ENCODE results near the gene LRP2. TPM values are rescaled to one million over a fixed set of nuclear protein-coding genes. Genes with fewer than 3 reads are reported as not detected.
"Not testable (repeated sequence)": the region's sequence is repeated elsewhere in the genome, so short reads cannot be mapped to it uniquely, and the experiment has no call there.

LRP2 gene
- total RNA-seq, 2 experiments from 2014 or later = 1.8 to 2.2 TPM

- intact Hi-C loops (cut with micrococcal nuclease) = no loop called here
- no peaks in the 10 kb centered on the region for H3K36me3 Mint-ChIP-seq (ENCODE audit: low read depth)
- no peaks in the 10 kb centered on the region for H3K9me3 Mint-ChIP-seq
- ChIA-PET POLR2A (no interaction called here), CTCF (no interaction called here)
- ATAC-seq (no peak), DNase-seq (no peak)
- no peaks in the 10 kb centered on the region for H3K4me1 Mint-ChIP-seq (ENCODE audit: low read depth)
- no peak overlapping the region for H3K27ac Mint-ChIP-seq
- TF ChIP-seq, protein P1, sequence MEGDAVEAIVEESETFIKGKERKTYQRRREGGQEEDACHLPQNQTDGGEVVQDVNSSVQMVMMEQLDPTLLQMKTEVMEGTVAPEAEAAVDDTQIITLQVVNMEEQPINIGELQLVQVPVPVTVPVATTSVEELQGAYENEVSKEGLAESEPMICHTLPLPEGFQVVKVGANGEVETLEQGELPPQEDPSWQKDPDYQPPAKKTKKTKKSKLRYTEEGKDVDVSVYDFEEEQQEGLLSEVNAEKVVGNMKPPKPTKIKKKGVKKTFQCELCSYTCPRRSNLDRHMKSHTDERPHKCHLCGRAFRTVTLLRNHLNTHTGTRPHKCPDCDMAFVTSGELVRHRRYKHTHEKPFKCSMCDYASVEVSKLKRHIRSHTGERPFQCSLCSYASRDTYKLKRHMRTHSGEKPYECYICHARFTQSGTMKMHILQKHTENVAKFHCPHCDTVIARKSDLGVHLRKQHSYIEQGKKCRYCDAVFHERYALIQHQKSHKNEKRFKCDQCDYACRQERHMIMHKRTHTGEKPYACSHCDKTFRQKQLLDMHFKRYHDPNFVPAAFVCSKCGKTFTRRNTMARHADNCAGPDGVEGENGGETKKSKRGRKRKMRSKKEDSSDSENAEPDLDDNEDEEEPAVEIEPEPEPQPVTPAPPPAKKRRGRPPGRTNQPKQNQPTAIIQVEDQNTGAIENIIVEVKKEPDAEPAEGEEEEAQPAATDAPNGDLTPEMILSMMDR (IDR thresholded peaks at IDR 0.05) = no peak
- peaks cover 10% of the 10 kb centered on the region for H3K27me3 Mint-ChIP-seq
- no peak overlapping the region for H3K4me3 Mint-ChIP-seq
These were observed 33.5 kb downstream of the LRP2 start for GRCh38 chr2:169328785-169329184.

DNA sequence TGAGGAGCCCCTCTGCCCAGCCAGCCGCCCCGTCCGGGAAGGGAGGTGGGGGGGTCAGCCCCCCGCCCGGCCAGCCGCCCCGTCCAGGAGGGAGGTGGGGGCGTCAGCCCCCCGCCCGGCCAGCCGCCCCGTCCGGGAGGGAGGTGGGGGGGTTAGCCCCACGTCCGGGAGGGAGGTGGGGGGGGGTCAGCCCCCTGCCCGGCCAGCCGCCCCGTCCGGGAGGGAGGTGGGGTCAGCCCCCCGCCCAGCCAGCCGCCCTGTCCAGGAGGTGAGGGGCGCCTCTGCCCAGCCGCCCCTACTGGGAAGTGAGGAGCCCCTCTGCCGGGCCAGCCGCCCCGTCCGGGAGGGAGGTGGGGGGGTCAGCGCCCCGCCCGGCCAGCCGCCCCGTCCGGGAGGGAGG is 34.5 kb downstream of the LRP2 start:
- intact Hi-C loops (cut with micrococcal nuclease); DNase-seq; H3K4me3 Mint-ChIP-seq; H3K4me1 Mint-ChIP-seq (ENCODE audit: low read depth); CTCF ChIA-PET; H3K9me3 Mint-ChIP-seq; ATAC-seq; H3K27ac Mint-ChIP-seq; H3K36me3 Mint-ChIP-seq (ENCODE audit: low read depth); POLR2A ChIA-PET: not testable (repeated sequence)
- H3K27me3 Mint-ChIP-seq = peaks cover 14% of the 10 kb centered on the region

DNA sequence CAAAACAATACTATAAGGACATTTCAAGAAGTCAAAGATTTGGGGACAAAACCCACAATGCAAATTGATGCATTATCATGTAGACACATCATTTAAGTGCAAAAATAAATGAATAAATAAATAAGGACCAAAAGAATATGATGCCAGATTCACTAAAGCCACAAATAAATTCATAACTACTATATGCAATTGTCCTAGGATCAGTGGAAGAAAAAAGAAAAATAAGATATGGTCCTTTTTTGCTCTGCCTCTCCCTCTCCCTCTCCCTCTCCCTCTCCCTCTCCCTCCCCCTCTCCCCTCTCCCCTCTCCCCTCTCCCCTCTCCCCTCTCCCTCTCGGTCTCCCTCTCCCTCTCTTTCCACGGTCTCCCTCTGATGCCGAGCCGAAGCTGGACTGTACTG is 36.4 kb downstream of the LRP2 start:
- H3K4me3 Mint-ChIP-seq; H3K27ac Mint-ChIP-seq; H3K4me1 Mint-ChIP-seq (ENCODE audit: low read depth); DNase-seq; H3K36me3 Mint-ChIP-seq (ENCODE audit: low read depth); POLR2A ChIA-PET; H3K9me3 Mint-ChIP-seq; CTCF ChIA-PET; intact Hi-C loops (cut with micrococcal nuclease); ATAC-seq: not testable (repeated sequence)
- H3K27me3 Mint-ChIP-seq = peaks cover 15% of the 10 kb centered on the region

DNA sequence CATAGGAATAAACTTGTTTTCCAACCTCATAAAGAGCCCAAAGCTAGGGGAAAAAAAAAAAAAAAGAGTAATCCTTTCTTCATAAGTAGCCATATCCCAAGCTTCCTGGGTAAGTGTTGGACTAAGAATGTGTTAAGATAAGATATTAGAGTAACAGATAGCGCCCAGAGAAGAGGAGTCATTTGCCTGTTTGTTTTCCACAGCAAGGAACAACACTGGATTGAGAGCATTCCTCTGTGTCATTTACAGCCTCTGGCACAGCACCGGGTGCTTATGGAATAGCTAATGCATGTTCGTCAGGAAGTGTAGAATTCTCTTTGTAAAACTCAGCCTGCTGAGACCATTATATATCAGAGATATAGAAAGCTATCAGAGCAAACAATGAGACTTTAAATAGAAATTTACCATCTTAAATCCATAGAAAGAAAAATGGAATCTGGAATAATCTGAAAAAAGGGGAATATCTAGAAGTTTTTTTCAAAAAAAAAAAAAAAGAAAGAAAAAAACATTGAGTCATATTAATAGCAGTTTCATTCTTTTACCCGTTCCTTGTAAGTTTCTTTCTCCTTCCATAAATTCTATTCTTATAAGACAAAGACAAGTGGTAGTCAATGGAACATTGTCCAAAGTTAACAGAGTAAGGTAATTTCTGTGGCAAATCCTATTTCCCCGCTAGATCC is 37.6 kb downstream of the LRP2 start:
- H3K4me3 Mint-ChIP-seq = no peak overlapping the region
- H3K27me3 Mint-ChIP-seq = peaks cover 13% of the 10 kb centered on the region
- TF ChIP-seq, protein P1 (IDR thresholded peaks at IDR 0.05) = no peak
- CTCF ChIA-PET = no interaction called here
- no peak for ATAC-seq
- H3K9me3 Mint-ChIP-seq = no peaks in the 10 kb centered on the region
- DNase-seq = no peak
- no peaks in the 10 kb centered on the region for H3K4me1 Mint-ChIP-seq (ENCODE audit: low read depth)
- intact Hi-C loops (cut with micrococcal nuclease) = no loop called here
- no peak overlapping the region for H3K27ac Mint-ChIP-seq
- POLR2A ChIA-PET = interaction anchor here (0.6 kb wide), 1 partner anchor 203 kb away, joined by 3 read pairs; no protein-coding TSS in a partner anchor
- no peaks in the 10 kb centered on the region for H3K36me3 Mint-ChIP-seq (ENCODE audit: low read depth)

- intact Hi-C loops (cut with micrococcal nuclease) = no loop called here
- Mint-ChIP-seq H3K36me3 (ENCODE audit: low read depth) (no peaks in the 10 kb centered on the region), H3K9me3 (no peaks in the 10 kb centered on the region), H3K4me1 (ENCODE audit: low read depth) (no peaks in the 10 kb centered on the region), H3K27ac (no peak overlapping the region), H3K4me3 (no peak overlapping the region), H3K27me3 (peaks cover 9% of the 10 kb centered on the region)
- TF ChIP-seq, protein P1 (IDR thresholded peaks at IDR 0.05) = no peak
- ATAC-seq = no peak
- ChIA-PET CTCF (no interaction called here), POLR2A (no interaction called here)
- DNase-seq = no peak
These were observed 38.5 kb downstream of the LRP2 start for GRCh38 chr2:169323841-169324240.

DNA sequence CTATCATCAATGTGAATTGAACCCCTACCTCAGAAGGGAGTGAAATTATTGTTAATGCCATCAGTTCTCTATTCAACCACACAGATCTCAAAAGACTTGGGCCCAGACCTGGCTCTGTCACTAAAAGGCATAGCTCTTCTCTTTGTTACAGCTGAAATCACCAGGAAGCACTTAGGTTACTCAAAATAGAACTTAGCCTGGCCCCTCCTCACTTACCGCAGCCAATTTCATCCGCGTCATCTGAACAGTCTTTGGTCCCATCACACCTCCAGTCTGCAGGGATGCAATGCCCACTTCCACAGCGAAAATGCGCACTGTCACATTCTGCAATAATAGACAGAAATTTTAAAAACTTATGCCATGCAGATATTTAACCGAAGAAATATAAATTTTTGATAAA is 41.8 kb downstream of the LRP2 start:
- DNase-seq (no peak), ATAC-seq (no peak)
- Mint-ChIP-seq H3K4me1 (ENCODE audit: low read depth) (no peaks in the 10 kb centered on the region), H3K27ac (no peak overlapping the region), H3K27me3 (peaks cover 15% of the 10 kb centered on the region), H3K9me3 (no peaks in the 10 kb centered on the region), H3K36me3 (ENCODE audit: low read depth) (no peaks in the 10 kb centered on the region), H3K4me3 (no peak overlapping the region)
- TF ChIP-seq, protein P1 (IDR thresholded peaks at IDR 0.05) = no peak
- intact Hi-C loops (cut with micrococcal nuclease) = no loop called here
- ChIA-PET POLR2A (no interaction called here), CTCF (no interaction called here)

All from activated CD8-positive, alpha-beta T cell treated with anti-CD3 and anti-CD28 coated beads for 36 hours (primary cell).